HG02938 (cell line): ENCODE data around the gene RAB18.
"Not testable (repeated sequence)": the region's sequence is repeated elsewhere in the genome, so short reads cannot be mapped to it uniquely, and the experiment has no call there.

ENCODE experiments used
- ATAC-seq: cut with Tn5 transposase; IDR thresholded peaks from one replicate; pipeline ENCODE4 v1.9.1; 2021; ENCODE audit warnings: mild to moderate bottlenecking, moderate library complexity; ENCODE audit not compliant: unreplicated experiment

The RAB18 gene

DNA sequence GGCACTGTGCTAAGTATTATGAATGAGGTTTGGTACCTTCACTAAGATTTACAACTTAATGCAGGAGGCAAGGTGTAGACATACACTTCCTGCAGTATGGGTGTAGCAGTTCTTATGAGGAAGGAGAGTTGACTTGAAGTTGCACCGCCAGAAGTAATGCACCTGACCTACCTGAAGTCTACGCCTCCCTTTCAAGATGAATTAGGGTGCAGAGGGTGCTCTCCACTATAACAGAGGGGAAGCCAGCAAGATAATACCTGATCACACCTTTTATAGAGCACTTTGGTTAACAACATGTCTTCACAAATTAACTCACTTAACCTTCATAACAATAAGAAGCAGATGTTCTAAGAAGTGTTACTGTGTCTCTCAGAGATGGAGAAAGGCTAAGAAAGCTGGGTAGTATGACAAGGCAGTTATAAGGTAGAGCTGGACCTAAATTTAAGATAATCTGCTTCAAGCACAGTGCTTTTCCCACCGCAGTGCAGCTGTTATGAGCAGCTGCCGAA is 552 bp upstream of the RAB18 start:
- no peak for ATAC-seq

DNA sequence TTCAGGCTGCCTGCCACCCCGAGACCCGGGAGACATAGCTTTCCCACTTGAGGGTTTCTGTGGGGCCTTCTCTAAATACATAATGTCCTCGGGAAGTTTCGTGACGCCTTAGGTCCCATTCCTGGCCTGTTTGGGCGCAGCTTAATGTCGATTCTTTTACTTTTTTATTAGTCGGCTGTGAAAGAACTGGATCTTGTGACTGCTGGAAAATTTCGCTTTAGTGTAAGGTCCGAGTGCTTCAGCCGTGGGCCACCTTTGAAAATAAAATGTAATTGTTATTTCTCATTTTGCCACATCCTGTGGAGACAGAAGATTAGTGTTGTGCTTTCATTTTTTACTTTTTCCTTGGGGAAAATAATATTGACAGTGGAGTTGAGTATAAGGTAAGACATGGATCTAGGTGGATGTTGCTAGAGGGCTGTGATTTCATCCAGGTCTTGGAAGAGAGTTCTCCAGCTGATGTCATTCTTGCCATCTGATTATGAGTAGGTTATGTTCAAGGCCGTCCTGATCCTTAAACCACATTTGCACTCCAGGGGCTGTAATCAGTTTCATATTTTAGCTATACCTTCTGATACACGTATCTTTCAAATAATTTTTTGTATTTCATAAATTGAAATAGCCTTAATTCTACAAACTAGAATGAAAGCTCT is 830 bp downstream of the RAB18 start:
- ATAC-seq: no peak

DNA sequence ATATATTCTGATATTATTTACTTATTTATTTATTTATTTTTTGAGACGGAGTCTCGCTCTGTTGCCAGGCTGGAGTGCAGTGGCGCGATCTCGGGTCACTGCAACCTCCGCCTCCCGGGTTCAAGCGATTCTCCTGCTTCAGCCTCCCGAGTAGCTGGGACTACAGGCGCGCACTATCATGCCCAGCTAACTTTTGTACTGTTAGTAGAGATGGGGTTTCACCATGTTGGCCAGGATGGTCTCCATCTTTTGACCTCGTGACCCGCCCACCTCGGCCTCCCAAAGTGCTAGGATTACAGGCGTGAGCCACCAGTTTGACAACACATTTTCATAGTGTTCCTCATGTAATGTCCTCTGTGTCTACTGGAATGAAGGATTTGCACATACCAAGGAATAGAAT is 1.4 kb downstream of the RAB18 start:
- not testable (repeated sequence) for ATAC-seq

DNA sequence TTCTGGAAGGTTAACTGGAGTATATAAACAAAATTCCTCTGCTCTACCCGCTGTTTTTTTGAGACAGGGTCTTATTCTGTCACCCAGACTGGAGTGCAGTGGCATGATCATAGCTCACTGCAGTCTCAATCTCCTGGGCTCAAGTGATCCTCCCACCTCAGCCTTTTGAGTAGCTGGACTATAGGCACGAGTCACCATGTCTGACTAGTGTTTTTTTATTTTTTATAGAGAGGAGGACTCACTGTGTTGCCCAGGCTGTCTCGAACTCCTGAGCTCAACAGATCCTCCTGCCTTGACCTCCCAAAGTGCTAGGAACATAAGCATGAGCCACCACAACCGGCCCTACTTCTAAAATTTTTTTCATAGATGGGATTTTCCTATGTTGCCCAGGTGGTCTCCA is 2.2 kb downstream of the RAB18 start:
- ATAC-seq: no peak

DNA sequence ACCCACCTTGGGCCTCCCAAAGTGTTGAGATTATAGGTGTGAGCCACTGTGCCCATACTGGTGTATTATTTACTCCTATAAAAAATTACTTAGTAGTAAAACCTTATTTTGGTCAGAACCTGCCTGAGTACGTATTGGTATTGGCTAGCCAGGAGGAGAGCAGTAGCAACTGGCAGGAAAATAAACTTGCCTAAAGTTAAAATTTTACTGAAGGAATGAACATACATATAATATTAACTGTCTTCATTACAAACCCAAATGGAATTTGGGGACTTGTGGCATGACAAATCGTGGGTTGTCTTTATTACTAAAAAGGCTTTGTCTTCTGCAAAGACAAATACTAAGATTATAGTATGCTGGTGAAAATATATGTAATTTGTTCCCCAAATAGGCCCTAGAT is 8.4 kb downstream of the RAB18 start:
- no peak for ATAC-seq

DNA sequence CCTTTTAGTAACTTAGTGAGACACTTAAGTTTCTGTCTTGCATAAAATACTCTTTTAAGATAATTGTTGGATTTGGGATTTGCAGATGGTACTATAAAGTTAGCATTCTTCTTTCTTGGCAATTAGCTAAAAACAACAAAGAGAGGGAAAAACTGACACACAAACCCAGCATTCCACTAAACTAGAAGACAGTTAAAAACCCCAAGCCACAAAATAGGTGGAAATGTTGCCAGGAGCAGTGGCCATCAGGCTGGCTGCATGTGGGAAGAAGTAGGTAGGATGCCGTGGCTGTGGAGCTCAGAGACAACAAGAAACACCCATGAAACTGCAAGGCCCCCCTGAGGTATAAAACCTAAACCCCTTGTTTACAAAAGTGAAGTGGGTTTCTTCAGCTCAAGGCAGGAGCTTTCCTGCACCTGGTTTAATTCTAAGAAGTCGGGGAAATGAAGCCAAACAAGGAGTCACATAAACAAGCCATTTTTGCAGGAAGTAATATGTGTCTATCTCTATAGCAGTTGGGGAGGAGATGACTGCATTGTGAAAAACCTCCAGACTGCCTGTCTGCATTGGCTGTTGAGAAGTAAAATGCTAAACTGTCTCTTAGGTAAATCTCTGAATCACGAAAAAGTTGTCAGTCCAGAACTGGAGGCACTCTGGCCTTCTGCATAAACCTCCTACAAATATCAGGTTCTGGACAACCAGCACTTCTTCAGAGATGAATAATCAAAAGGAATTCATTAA is 9.5 kb downstream of the RAB18 start:
- ATAC-seq: no peak

DNA sequence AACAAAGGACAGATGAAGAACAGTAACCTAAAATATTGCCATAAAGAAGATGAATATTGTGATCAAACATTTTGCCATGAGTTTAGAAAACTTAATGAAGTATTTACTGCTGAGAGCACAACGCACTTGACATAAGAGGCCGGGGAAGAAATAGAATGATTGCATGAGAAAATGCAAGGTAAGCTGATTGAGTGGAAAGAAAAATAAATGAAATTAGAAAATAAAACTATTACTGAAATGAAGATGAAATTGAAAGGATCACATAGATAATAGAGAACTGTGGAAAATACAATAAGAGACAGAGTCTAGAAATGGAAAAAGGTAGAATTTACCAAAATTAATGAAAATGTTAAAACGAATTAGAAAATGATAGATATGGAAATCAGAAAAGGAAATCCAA is 10.1 kb downstream of the RAB18 start:
- ATAC-seq: no peak

DNA sequence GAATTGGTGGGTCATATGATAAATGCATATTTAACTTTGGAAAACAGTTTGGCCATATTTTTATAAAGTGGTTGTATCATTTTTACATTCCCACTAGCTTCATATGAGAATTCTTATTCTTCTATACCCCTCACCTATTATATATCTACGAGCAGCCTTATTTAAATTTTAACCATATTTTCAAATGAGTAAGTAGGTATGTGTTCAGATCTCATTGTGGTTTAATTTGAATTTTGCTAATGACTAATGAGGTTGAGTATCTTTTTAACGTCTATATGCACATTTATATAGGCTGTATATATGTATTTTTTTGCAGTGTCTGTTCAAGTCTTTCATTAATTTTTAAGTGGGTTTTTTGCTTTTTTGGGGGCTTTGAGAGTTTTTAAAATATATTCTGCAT is 14.2 kb downstream of the RAB18 start:
- ATAC-seq: no peak

DNA sequence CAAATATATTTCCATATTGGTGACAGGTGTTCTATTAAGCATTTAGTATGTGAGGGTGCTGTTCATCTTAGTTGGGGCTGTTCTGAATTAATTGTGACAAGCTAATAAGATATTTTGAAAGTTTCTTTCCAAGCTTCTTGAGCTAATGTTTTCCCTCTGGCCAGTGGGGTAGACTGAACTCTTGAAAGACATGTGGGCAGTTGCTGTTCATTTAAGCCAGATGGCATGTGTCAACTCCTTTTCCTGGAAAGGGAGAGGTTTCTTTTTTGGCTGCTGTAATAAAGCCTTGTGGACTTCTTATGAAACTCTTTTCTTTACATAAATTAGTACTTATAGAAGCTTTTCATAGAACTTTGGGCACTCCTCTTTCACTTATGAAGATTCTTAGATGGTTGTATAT is 21.7 kb downstream of the RAB18 start:
- no peak for ATAC-seq

DNA sequence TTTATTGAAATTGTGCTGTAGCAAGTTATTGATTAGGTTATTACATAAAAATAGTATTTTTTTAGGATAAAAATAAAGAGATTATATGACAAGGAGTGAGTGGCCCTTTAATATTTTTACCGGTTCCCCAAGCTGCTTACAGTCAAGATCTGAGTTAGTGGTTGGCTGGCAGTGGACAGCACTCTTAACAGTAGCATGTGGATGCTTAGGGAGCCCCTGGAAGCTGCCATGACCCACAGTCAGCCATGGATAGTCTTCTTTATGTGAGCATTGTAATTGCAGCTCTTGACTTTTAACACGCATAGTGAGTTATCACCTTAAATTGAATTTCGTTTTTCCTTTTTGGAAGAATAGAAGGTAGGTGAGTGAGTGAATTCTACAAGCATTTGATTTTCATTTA is 22.1 kb downstream of the RAB18 start:
- no peak for ATAC-seq

DNA sequence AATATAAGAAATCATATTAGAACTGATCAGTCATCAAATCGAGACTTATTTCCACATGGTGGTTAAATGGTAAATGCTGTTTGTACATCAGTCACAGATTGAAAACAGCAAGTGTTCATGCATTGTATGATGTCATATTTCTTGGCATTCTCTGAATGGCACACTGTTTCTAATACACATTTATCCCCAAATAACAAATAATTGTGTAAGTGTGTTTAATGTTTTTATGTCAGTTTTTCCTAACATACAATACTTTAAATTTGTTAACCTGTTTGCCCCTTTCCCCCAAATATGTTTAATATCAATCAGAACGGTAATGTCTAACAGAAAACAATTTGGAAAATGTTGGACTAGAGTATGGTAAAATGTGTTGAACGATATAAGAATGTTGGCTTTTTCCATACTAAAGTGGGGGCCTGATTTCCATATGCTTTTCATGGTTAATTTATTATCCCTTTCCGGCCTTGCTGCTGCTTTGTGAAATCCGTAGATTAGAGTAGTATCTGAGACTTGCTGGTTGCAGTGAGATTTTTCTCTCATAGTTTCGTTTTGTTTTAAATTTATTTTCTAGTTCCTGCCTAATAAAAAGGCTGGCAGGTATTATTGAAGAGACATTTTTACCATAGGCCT is 23.7 kb downstream of the RAB18 start:
- ATAC-seq: no peak

DNA sequence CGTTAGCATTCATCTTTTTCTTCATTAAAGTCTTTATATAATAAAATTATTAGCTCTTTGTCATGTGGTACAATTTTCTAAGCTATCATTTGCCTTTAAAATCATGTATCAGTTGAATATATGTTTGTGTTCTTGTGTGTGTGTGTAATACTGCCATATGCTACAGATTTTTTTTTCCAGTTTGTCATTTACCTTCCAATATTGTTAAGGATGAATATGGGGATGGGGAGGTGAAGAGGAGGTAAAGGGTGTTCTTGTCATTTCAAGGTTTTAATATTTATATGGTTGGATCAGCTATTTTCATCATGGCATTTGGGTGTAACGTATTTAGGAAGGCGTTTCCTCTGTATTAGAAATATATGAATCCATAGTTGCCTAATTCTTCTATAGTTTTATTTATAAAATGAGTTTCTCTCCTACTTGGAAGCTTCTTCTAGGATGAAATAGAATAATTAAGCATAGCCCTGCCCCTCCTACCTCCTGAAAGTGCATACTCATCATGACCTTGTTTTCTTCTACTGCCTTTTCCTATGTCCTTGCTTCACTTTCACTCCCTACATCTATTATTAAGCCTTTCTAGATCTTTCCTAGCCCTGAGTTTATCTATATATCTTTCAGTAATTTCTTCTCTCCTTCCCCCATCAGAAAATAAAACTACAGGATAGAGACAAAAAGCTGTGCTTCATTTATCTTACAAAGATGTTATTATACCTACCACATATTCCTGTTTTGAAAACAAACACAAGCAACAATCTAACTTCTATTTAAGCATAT is 25.1 kb downstream of the RAB18 start:
- ATAC-seq: no peak

DNA sequence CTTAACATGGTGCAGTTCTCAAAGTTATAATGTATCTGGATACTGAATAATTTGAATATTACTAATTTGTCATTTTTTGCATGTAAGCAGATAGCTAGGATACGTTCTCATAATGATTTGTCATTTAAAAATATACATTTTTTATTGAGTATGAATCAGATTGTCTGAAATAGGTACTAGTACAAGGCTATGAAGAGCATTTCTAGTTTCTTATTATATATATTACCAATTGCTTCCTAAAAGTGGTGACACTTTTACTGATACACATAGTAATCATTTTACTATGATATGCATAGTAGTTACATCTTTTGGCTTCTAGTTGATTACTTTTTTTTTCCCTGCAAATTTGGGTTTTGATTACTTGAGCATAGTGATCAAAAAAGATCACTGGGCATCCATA is 26.4 kb downstream of the RAB18 start:
- ATAC-seq: no peak

DNA sequence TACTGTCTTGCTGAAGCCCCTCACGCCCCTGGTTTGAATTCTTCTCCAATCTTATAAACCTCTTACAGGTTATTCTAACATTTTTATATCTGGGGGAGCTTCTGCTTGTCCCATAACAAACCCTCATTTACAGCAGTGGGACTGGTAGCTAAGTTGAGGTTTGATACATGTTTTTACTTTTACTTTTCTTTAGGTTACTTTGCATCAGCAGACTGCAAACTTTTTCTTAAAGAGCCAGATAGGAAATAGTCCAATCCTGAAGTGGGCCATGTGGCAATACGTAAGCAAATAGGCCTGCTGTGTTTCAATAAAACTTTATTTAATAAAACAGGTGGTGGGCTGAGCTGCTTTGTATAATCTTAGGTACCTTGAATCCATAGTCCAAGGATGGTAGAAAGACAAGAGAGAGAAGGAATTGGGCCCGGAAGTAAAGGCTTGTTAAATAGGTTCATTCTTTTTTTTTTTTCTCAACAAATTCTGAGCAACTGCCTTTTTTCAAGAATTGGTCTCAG is 27.3 kb downstream of the RAB18 start:
- ATAC-seq: no peak

DNA sequence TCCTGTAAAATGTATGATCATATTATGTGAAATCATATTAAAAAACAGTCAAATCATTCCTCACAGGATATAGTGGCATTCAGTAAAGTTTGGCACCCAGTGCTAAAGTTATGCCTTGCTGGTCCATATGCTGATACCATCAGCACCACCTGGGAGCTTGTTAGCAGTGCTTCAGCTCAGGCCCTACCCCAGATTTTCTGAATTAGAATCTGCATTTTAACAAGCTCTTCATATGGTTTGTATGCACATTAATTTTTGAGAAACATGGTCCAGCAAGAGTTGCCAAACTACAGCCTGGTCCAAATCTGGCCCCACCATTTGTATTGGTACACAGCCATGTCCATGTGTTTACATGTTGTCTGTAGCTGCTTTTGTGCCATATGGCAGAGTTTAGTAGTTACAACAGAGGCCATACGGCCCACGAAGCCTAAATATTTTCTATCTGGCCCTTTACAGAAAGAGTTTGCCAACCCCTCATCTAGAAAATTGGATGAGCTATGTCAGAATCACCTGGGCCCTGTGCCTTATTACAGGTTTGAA is 30.1 kb downstream of the RAB18 start:
- no peak for ATAC-seq

DNA sequence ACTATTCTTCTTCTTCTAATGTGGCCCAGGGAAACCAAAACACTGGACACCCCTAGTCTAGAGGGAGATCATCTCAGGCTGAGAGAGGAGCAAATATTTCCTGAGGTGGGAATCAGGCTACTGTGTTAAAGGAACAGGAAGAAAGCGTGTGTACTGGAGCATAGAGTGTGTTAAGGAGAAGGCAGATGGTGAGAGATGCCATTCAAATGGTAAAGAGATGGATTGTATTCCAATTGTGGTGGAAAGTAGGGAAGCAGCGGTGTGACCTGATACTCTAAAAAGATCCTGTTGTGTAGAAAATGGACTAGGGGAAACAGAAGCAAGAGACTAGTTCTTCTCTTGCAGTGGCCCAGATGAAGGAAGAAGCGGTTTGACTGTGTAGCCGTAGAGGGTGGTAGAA is 31.2 kb downstream of the RAB18 start:
- ATAC-seq: no peak

DNA sequence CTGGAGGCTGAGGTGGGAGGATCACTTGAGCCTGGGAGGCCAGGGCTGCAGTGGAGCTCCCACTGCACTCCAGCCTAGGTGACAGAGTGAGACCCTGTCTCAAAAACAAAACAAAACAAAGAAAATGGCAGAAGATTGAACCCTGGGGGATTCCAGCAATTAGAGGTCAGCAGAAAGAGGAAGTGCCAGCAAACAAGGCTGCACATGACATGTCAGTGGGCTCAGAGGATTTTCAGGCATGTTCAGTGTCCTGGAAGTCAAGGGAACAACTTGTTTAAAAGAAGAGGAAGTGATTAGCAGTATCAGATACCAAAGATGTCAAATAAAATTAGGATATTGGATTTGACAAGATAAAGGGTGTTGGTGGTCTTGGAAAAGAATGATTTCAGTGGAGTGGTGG is 32.3 kb downstream of the RAB18 start:
- no peak for ATAC-seq

DNA sequence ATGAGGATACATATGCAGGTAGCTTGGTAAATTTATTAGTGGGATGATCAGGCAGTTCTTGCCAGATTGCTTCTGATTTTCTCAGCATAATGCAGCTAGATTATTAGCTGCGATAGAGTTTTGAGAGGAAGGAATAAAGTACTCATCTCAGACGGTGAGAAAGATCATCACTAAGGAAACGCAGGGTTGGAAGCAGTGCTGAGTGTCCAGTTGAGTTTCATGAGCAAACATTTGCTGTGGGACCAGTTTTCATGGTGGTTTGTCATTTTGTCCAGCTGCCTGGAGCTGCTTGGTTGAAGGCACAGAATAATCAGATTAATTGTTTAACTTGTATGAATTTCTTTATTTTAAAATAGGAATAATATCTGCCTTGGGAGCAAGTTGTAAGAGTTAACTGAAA is 33.1 kb downstream of the RAB18 start:
- ATAC-seq: no peak

DNA sequence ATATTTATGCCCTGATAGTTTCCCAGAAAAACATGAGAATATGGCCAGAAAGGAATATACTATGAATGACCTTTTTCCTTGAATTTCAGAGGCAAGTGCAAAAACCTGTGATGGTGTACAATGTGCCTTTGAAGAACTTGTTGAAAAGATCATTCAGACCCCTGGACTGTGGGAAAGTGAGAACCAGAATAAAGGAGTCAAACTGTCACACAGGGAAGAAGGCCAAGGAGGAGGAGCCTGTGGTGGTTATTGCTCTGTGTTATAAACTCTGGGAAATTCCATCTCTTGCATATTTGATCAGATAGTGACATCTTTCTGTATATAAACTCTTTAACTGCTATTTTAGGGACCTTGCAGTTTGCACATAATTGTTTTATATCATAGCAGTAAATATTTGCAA is 33.7 kb downstream of the RAB18 start:
- ATAC-seq: no peak

DNA sequence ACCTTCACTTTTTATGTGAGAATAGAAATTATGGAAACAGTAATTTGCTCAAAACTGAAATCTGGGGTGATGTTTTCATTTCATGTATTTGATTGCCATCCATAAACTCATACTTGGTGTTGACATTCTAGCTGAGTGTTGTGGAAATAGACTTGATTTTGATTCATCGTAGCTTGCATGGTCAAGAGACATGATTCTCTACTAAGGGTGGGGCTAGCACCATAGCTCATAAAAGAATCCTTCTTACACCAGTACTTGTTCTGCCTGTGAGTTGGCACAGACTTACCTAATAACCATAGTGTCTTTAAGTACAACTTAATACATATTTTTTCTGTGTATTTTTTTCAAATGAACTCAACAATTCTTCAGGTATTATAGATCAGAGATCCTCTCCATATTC is 36.6 kb downstream of the RAB18 start:
- ATAC-seq: no peak
